Urothelium cell line (cell line): Measurements from ENCODE around the gene ATP6V0D1.
A peak's percentile ranks its signal among the peaks of the same experiment; 100 is the strongest.
"Not testable (repeated sequence)": the region's sequence is repeated elsewhere in the genome, so short reads cannot be mapped to it uniquely, and the experiment has no call there.

Experiments used
- DNase-seq: peaks from one replicate; pipeline ENCODE4 v3.0.0; 2011; ENCODE audit warnings: low spot score, mixed read lengths
- FAIRE-seq: peaks from 2 replicates; lab custom pipeline; 2011; peaks lifted over from hg19 to GRCh38; lab: Jason Lieb, UNC

The ATP6V0D1 gene

GRCh38 chr16:67429799-67430503 is 51.0 kb downstream of the ATP6V0D1 start:
- DNase-seq (no peak), FAIRE-seq (no peak)

GRCh38 chr16:67429053-67429798 is 51.7 kb downstream of the ATP6V0D1 start:
- FAIRE-seq (no peak), DNase-seq (no peak)

GRCh38 chr16:67428146-67428731 is 52.7 kb downstream of the ATP6V0D1 start:
- DNase-seq, result peak; percentile 74
- FAIRE-seq, result no peak

- FAIRE-seq (no peak), DNase-seq (no peak)
Observed at GRCh38 chr16:67426950-67427349, 54.0 kb downstream of the ATP6V0D1 start.

- no peak for FAIRE-seq
Observed at GRCh38 chr16:67426022-67426421, 54.9 kb downstream of the ATP6V0D1 start.

GRCh38 chr16:67425580-67425979 is 55.4 kb downstream of the ATP6V0D1 start:
- DNase-seq, result no peak
- no peak for FAIRE-seq

More at GRCh38 chr16:67426022-67426421, 54.9 kb downstream of the ATP6V0D1 start:
- DNase-seq, result no peak

- FAIRE-seq (no peak), DNase-seq (no peak)
Observed at GRCh38 chr16:67425061-67425460, 55.9 kb downstream of the ATP6V0D1 start.

GRCh38 chr16:67424261-67424615 is 56.7 kb downstream of the ATP6V0D1 start:
- DNase-seq (no peak), FAIRE-seq (no peak)

- DNase-seq, result no peak
- no peak for FAIRE-seq
Observed at GRCh38 chr16:67423611-67424260, 57.2 kb downstream of the ATP6V0D1 start.

- FAIRE-seq, result no peak
- DNase-seq, result no peak
Observed at GRCh38 chr16:67423015-67423414, 57.9 kb downstream of the ATP6V0D1 start.

- no peak for DNase-seq
- no peak for FAIRE-seq
Observed at GRCh38 chr16:67421030-67421429, 59.9 kb downstream of the ATP6V0D1 start.

GRCh38 chr16:67419931-67420330 is 61.0 kb downstream of the ATP6V0D1 start:
- no peak for FAIRE-seq

GRCh38 chr16:67419502-67419901 is 61.5 kb downstream of the ATP6V0D1 start:
- DNase-seq (no peak), FAIRE-seq (no peak)

More at GRCh38 chr16:67419931-67420330, 61.0 kb downstream of the ATP6V0D1 start:
- no peak for DNase-seq

GRCh38 chr16:67417333-67418061 is 63.5 kb downstream of the ATP6V0D1 start:
- DNase-seq (no peak), FAIRE-seq (no peak)

GRCh38 chr16:67415872-67416793 is 64.8 kb downstream of the ATP6V0D1 start, which contains the start of gene ZDHHC1:
Gene ZDHHC1 (minus strand): TSS chr16:67416477. CDS start chr16:67407775, 8,702 bp downstream.
- FAIRE-seq, result no peak
- peak; percentile 92 for DNase-seq

- not testable (repeated sequence) for DNase-seq, FAIRE-seq
Observed at GRCh38 chr16:67415421-67415820, 65.5 kb downstream of the ATP6V0D1 start.

- FAIRE-seq, result no peak
Observed at GRCh38 chr16:67413978-67414911, 66.7 kb downstream of the ATP6V0D1 start.

GRCh38 chr16:67412294-67412693 is 68.7 kb downstream of the ATP6V0D1 start:
- DNase-seq, result no peak
- no peak for FAIRE-seq

More at GRCh38 chr16:67413978-67414911, 66.7 kb downstream of the ATP6V0D1 start:
- no peak for DNase-seq
